RPMI7951 (cell line): ENCODE measurements around the gene VCY. TPM values are rescaled to one million over a fixed set of nuclear protein-coding genes. Genes with fewer than 3 reads are reported as not detected.
"Not testable (repeated sequence)": the region's sequence is repeated elsewhere in the genome, so short reads cannot be mapped to it uniquely, and the experiment has no call there.

Source experiments
- DNase-seq: peaks from one replicate; pipeline ENCODE4 v3.0.0-alpha.2; 2012; ENCODE audit warnings: low read depth
- total RNA-seq: library from RNA; depleted of rRNA; stranded (reverse); fragments of >200 nt; shearing (Covaris generic); gene quantifications from 2 replicates; pipeline ENCODE4 v1.2.3, GENCODE V29; 2014; rRNA removed

The VCY gene
- not detected in 2 replicates for total RNA-seq

GRCh38 chrY:13986373-13986772 lies at the start of gene VCY:
TSS of gene VCY (minus strand) at chrY:13986473. CDS start at chrY:13986440, 33 bp downstream.
- DNase-seq = not testable (repeated sequence)

- DNase-seq = not testable (repeated sequence)
Measured at GRCh38 chrY:14030395-14030794, 44.1 kb upstream of the VCY start.

- not testable (repeated sequence) for DNase-seq
Measured at GRCh38 chrY:14011916-14012315, 25.6 kb upstream of the VCY start.

- DNase-seq = not testable (repeated sequence)
Measured at GRCh38 chrY:13942406-13942805, 43.9 kb downstream of the VCY start.

Other genes with a start within 250 kb of the VCY start
- gene VCY1B, start 69.8 kb upstream of the VCY start, total RNA-seq = not detected in 2 replicates